Activated CD8-positive, alpha-beta T cell treated with anti-CD3 and anti-CD28 coated beads for 36 hours (primary cell): ENCODE results near the gene TNNI2. TPM values are rescaled to one million over a fixed set of nuclear protein-coding genes. Genes with fewer than 3 reads are reported as not detected.

Experiments used
- ATAC-seq: fragments of 200-7000 bp; cut with Tn5 transposase; one replicate; pipeline ENCODE4 v1.10.0; 2021; ENCODE audit warnings: mild to moderate bottlenecking, moderate library complexity
- CTCF ChIA-PET: fragments of 350-600 bp; sonication (Branson Sonifier 250); formaldehyde crosslinking; loops from one replicate; lab custom pipeline; 2021; ENCODE audit warnings: antibody characterized with exemption; lab: Charles Lee
- POLR2A ChIA-PET: fragments of 350-600 bp; sonication (Branson Sonifier 250); formaldehyde crosslinking; loops from one replicate; lab custom pipeline; 2021; ENCODE audit warnings: antibody characterized with exemption; lab: Charles Lee
- DNase-seq: peaks from one replicate; pipeline ENCODE4 v3.0.0-alpha.2; 2020
- H3K27ac Mint-ChIP-seq: one replicate; pipeline ENCODE4 v1.8.0; 2021; ENCODE audit warnings: mild to moderate bottlenecking, mixed read lengths
- H3K27me3 Mint-ChIP-seq: one replicate; pipeline ENCODE4 v1.8.0; 2021; ENCODE audit warnings: mixed read lengths
- H3K36me3 Mint-ChIP-seq: one replicate; pipeline ENCODE4 v1.8.0; 2021; ENCODE audit warnings: low read depth, mixed read lengths
- H3K4me1 Mint-ChIP-seq: one replicate; pipeline ENCODE4 v1.8.0; 2021; ENCODE audit warnings: low read depth, mixed read lengths
- H3K4me3 Mint-ChIP-seq: one replicate; pipeline ENCODE4 v1.8.0; 2021; ENCODE audit warnings: mild to moderate bottlenecking, moderate library complexity, mixed read lengths
- H3K9me3 Mint-ChIP-seq: one replicate; pipeline ENCODE4 v1.8.0; 2021; ENCODE audit warnings: mixed read lengths
- intact Hi-C: fragments of 100-400 bp; cut with micrococcal nuclease; formaldehyde crosslinking; loops from one replicate; pipeline ENCODE4 v1.10.0; 2022
- total RNA-seq, 2 experiments: library from RNA; stranded (reverse); gene quantifications; one replicate each; pipeline ENCODE4 v1.2.3, GENCODE V29; 2021
- TF ChIP-seq, protein P1 (sequence below): fragments of 200-600 bp; IDR thresholded peaks from one replicate; pipeline ENCODE4 v1.8.0; 2022; ENCODE audit warnings: antibody characterized with exemption, mild to moderate bottlenecking

The TNNI2 gene
- total RNA-seq, 2 experiments from 2014 or later = 0.92 TPM; not detected in 1

DNA sequence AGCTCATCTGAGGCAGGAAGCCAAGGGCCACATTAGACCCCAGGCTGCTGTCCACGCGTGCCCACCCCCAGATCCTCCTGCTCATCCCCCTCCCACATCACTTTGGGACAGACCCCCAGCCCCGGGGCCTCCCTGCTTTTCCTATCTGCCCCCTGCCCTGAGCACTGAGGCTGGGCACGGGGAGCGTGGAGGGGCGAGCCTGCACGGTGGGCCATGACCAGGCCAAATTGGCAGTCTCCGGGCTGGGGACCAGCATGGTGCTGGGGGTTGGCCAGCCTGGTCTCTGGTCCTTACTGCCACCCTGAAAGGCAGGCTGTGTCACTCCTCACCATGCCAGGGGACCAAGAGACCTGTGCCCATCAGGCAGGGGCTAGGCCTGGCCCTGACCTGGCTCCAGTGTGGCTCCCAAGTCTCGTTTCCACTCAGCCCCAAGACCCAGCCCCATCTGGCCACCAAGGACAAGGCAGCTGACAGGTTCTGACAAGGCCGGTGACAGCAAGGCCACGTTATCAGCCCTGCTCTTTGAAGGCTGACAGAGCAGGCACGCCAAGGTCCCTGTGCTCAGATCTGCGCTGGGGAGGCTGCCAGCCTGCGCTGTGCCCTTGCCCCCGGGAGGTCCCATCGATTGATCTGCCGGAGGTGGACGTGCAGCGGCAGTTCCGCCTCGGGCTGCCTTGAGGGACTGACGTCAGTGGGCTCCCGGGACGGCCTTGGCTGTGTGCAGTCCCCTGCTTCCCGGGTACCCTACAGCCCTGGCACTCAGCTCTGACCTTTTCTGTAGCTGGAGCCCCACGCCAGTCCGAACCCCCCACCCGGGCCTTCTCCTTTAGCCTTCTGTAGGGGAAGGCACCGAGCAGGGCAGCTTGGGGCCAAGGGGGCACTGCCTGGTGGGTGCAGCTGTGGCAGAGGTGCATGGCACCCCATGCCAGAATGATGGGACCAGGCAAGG is 3.6 kb downstream of the TNNI2 start:
- ChIA-PET CTCF (interaction anchor here (1.1 kb wide), 1 partner anchor 10 kb away, joined by 3 read pairs; no protein-coding TSS in a partner anchor), POLR2A (interaction anchor here (0.7 to 2.0 kb wide), 4 partner anchors 8 to 50 kb away, joined by 3 to 7 read pairs (median 6); partner anchors contain the start of gene LSP1)
- Mint-ChIP-seq H3K27ac (no peak overlapping the region), H3K4me3 (no peak overlapping the region), H3K36me3 (no peaks in the 10 kb centered on the region), H3K4me1 (peaks cover 43% of the 10 kb centered on the region), H3K9me3 (no peaks in the 10 kb centered on the region), H3K27me3 (no peaks in the 10 kb centered on the region)
- TF ChIP-seq, protein P1, sequence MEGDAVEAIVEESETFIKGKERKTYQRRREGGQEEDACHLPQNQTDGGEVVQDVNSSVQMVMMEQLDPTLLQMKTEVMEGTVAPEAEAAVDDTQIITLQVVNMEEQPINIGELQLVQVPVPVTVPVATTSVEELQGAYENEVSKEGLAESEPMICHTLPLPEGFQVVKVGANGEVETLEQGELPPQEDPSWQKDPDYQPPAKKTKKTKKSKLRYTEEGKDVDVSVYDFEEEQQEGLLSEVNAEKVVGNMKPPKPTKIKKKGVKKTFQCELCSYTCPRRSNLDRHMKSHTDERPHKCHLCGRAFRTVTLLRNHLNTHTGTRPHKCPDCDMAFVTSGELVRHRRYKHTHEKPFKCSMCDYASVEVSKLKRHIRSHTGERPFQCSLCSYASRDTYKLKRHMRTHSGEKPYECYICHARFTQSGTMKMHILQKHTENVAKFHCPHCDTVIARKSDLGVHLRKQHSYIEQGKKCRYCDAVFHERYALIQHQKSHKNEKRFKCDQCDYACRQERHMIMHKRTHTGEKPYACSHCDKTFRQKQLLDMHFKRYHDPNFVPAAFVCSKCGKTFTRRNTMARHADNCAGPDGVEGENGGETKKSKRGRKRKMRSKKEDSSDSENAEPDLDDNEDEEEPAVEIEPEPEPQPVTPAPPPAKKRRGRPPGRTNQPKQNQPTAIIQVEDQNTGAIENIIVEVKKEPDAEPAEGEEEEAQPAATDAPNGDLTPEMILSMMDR = no peak
- no peak for ATAC-seq
- intact Hi-C loops = loop anchor here (5.0 kb wide), 1 partner anchor 310 kb away; no protein-coding TSS in a partner anchor
- no peak for DNase-seq

DNA sequence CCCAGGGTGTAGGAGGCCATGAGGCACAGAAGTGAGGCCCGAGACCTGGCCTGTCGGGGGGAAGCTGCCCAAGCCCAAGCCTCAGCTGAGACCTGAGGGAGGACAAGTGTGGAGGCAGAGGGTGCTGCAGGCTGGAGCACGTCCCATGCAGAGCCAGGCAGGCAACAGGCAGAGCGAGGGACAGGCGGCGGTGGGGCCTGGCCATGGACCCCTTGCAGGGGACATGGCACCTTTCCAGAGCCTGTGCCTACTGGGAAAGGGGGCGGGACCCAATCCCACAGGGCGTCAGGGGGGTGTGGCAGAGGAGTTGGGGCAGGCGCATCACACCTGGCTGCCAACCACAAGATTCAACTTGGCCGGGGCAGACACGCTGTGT is 4.3 kb downstream of the TNNI2 start:
- ATAC-seq (no peak), DNase-seq (no peak)
- H3K36me3 Mint-ChIP-seq = no peaks in the 10 kb centered on the region
- H3K4me1 Mint-ChIP-seq = peaks cover 45% of the 10 kb centered on the region
- no peaks in the 10 kb centered on the region for H3K9me3 Mint-ChIP-seq
- H3K27me3 Mint-ChIP-seq = no peaks in the 10 kb centered on the region
- TF ChIP-seq, protein P1 = no peak
- no peak overlapping the region for H3K27ac Mint-ChIP-seq
- POLR2A ChIA-PET = interaction anchor here (1.0 to 1.8 kb wide), 2 partner anchors 10 to 49 kb away, joined by 4 to 7 read pairs; partner anchors contain the start of gene LSP1
- intact Hi-C loops = loop anchor here (5.0 kb wide), 1 partner anchor 309 kb away; no protein-coding TSS in a partner anchor
- H3K4me3 Mint-ChIP-seq = no peak overlapping the region
- CTCF ChIA-PET = interaction anchor here (1.1 kb wide), 1 partner anchor 10 kb away, joined by 3 read pairs; no protein-coding TSS in a partner anchor

DNA sequence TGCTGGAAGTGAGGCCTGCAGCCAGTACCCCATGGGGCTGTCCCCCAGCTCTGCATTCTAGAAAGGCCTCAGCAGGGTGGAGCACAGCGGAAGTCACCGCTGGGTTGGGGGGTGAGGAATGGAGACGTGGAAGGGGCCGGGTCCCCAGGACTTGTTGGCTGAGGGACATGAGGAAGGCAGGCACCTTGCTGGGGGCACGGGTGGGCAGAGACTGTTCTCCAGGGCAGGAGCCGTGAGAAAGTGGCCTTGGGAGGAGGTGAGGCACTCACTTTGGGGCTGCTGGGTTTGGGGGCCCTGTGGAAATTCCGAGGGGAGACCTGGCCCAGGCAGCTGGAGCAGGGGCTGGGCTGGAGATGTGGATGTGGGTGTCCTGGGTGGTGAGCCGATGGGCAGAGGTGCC is 5.0 kb downstream of the TNNI2 start:
- TF ChIP-seq, protein P1 = no peak
- Mint-ChIP-seq H3K4me3 (no peak overlapping the region), H3K27me3 (no peaks in the 10 kb centered on the region), H3K36me3 (no peaks in the 10 kb centered on the region), H3K9me3 (no peaks in the 10 kb centered on the region), H3K4me1 (peaks cover 47% of the 10 kb centered on the region), H3K27ac (peak overlapping the region; percentile 91)
- POLR2A ChIA-PET = interaction anchor here (1.0 to 1.8 kb wide), 2 partner anchors 10 to 48 kb away, joined by 4 to 7 read pairs; partner anchors contain the start of gene LSP1
- ATAC-seq (no peak), DNase-seq (no peak)
- intact Hi-C loops = loop anchor here (5.0 kb wide), 1 partner anchor 309 kb away; no protein-coding TSS in a partner anchor
- CTCF ChIA-PET = interaction anchor here (1.1 kb wide), 1 partner anchor 11 kb away, joined by 3 read pairs; no protein-coding TSS in a partner anchor

DNA sequence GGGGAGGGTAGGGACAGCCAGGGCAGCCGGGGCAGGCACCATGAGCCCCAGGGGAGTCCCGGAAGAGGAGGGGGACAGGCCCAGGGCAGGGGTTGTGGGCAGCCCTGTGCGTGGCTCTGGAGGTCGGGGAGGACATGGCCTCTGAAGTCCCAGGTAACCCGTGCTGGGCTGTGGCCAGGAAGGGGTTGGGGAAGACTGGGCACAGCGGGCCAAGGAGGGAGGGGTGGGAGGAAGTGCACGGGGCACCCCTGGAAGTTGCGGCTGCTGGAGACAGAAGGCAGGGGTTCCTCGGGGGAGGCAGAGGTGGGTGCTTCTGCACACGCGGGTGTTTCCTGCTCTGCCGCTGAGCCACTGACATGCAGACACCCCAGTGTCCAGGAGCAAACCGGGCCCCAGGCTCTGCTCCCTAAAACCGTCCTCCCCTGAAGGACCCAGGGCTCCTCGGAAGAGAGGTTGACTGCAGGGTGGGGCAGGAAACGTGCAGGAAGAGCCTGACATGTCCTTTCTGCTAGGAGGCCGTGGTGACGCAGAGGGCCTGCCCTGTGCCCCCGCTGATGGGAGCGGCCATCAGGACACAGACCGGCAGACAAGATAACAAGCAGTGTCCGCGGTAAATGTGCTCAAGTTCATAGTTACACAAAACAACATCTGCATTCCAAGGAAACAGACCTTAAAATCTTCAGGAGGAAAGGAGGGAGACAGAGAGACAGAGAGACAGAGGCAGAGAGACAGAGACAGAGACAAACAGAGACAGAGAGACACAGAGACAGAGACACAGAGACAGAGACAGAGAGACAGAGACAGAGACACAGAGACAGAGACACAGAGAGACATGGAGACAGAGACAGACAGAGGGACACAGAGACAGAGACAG is 5.7 kb downstream of the TNNI2 start:
- H3K27me3 Mint-ChIP-seq = no peaks in the 10 kb centered on the region
- peak; percentile 67 for DNase-seq
- no peaks in the 10 kb centered on the region for H3K36me3 Mint-ChIP-seq
- ATAC-seq = peak; percentile 68
- H3K4me3 Mint-ChIP-seq = peak overlapping the region; percentile 57
- intact Hi-C loops = loop anchor here (5.0 kb wide), 1 partner anchor 308 kb away; no protein-coding TSS in a partner anchor
- peak overlapping the region; percentile 91 for H3K27ac Mint-ChIP-seq
- POLR2A ChIA-PET = interaction anchor here (1.8 kb wide), 1 partner anchor 9 kb away, joined by 7 read pairs; the partner anchor contains the start of gene LSP1
- CTCF ChIA-PET = no interaction called here
- H3K9me3 Mint-ChIP-seq = no peaks in the 10 kb centered on the region
- TF ChIP-seq, protein P1 = no peak
- H3K4me1 Mint-ChIP-seq = peaks cover 54% of the 10 kb centered on the region
